OCI-LY7 (cell line): ENCODE measurements around the gene USP48. TPM values are rescaled to one million over a fixed set of nuclear protein-coding genes. Genes with fewer than 3 reads are reported as not detected.

Experiments
- BruUV-seq: library from RNA; stranded (reverse); fragments of 400-500 nt; replicated peaks from 2 replicates; lab custom pipeline; 2021; lab: Mats Ljungman, UMichigan
- CTCF ChIA-PET: fragments of 300-600 bp; sonication (Branson Sonifier 250); formaldehyde crosslinking; loops from one replicate; lab custom pipeline; 2022; ENCODE audit warnings: antibody characterized with exemption; ENCODE audit not compliant: unreplicated experiment; lab: Charles Lee
- POLR2A ChIA-PET: fragments of 300-600 bp; sonication (Branson Sonifier 250); formaldehyde crosslinking; loops from one replicate; lab custom pipeline; 2022; ENCODE audit warnings: antibody characterized with exemption; lab: Charles Lee
- DNase-seq: peaks from one replicate; pipeline ENCODE4 v3.0.0-alpha.2; 2015; ENCODE audit warnings: low spot score
- H2AFZ ChIP-seq: fragments of 200-600 bp; sonication (generic), shearing (Covaris generic); 2 replicates; pipeline ENCODE4 v1.6.1; 2014; ENCODE audit warnings: mild to moderate bottlenecking, antibody characterized with exemption, low read length, moderate library complexity
- H3K27ac ChIP-seq: fragments of 200-600 bp; sonication (generic); 2 replicates; pipeline ENCODE4 v1.5.1; 2014; ENCODE audit warnings: mixed run types, low read depth, mild to moderate bottlenecking, moderate library complexity, low read length, inconsistent platforms; ENCODE audit not compliant: poor library complexity, severe bottlenecking
- H3K36me3 ChIP-seq: fragments of 200-600 bp; sonication (generic); 2 replicates; pipeline ENCODE4 v1.6.1; 2014; ENCODE audit warnings: mild to moderate bottlenecking, antibody characterized with exemption, low read length, moderate library complexity, mixed read lengths; ENCODE audit not compliant: insufficient read depth
- H3K4me1 ChIP-seq: fragments of 200-600 bp; sonication (generic); 2 replicates; pipeline ENCODE4 v1.5.1; 2014; ENCODE audit warnings: mild to moderate bottlenecking, low read length; ENCODE audit not compliant: insufficient read depth, poor library complexity, severe bottlenecking
- H3K4me2 ChIP-seq: fragments of 200-600 bp; sonication (generic); 2 replicates; pipeline ENCODE4 v1.6.1; 2014; ENCODE audit warnings: mild to moderate bottlenecking, low read length
- H3K4me3 ChIP-seq: fragments of 200-600 bp; sonication (generic); 2 replicates; pipeline ENCODE4 v1.5.1; 2014; ENCODE audit warnings: mild to moderate bottlenecking, low read depth, low read length; ENCODE audit not compliant: poor library complexity, severe bottlenecking
- H3K79me2 ChIP-seq: fragments of 200-600 bp; sonication (generic); 2 replicates; pipeline ENCODE4 v1.6.1; 2016; ENCODE audit warnings: low read depth, mild to moderate bottlenecking, low read length, moderate library complexity, mixed read lengths; ENCODE audit not compliant: insufficient read depth
- H3K9me2 ChIP-seq: fragments of 200-600 bp; sonication (generic); 2 replicates; pipeline ENCODE4 v1.6.1; 2016; ENCODE audit warnings: mild to moderate bottlenecking, low read length, mixed read lengths; ENCODE audit not compliant: insufficient read depth
- H3K9me3 ChIP-seq: fragments of 200-600 bp; sonication (generic); 2 replicates; pipeline ENCODE4 v1.6.1; 2014; ENCODE audit warnings: mild to moderate bottlenecking, mixed run types, low read length, mixed read lengths
- H4K20me1 ChIP-seq: fragments of 200-600 bp; sonication (generic); 2 replicates; pipeline ENCODE4 v1.6.1; 2014; ENCODE audit warnings: mild to moderate bottlenecking, antibody characterized with exemption, low read length, moderate library complexity, mixed read lengths; ENCODE audit not compliant: insufficient read depth
- CTCF ChIP-seq: fragments of 200-600 bp; sonication (generic); conservative IDR thresholded peaks from 2 replicates; pipeline ENCODE4 v1.5.1; 2014; ENCODE audit warnings: mild to moderate bottlenecking, antibody characterized with exemption, low read length, moderate library complexity, mixed read lengths
- EZH2phosphoT487 ChIP-seq: fragments of 200-600 bp; sonication (generic); IDR thresholded peaks from 2 replicates; pipeline ENCODE4 v1.6.1; 2018; ENCODE audit warnings: low read depth, borderline replicate concordance, mild to moderate bottlenecking, mixed run types, antibody characterized with exemption, low read length, moderate library complexity, mixed read lengths
- intact Hi-C: fragments of 100-400 bp; cut with micrococcal nuclease; formaldehyde crosslinking; loops from one replicate; pipeline ENCODE4 v1.10.0; 2022; ENCODE audit not compliant: unreplicated experiment
- total RNA-seq, 2 experiments: library from RNA; depleted of rRNA in 1 of 2; stranded (reverse); fragments of >200 nt in 1 of 2; shearing (Covaris generic) in 1 of 2; gene quantifications; 2 replicates each; pipeline ENCODE4 v1.2.3, GENCODE V29; 2014 to 2022

The USP48 gene
- total RNA-seq, 2 experiments from 2014 or later = 45.0 to 98.3 TPM

GRCh38 chr1:21736011-21736410, 46.9 kb downstream of the USP48 start:
- Histone ChIP-seq H3K79me2 (no peaks in the 10 kb centered on the region), H3K9me2 (no peaks in the 10 kb centered on the region), H2AFZ (no peak overlapping the region), H3K4me1 (no peaks in the 10 kb centered on the region), H4K20me1 (no peaks in the 10 kb centered on the region), H3K4me3 (no peak overlapping the region), H3K9me3 (no peaks in the 10 kb centered on the region), H3K27ac (no peak overlapping the region), H3K36me3 (peaks cover 86% of the 10 kb centered on the region), H3K4me2 (no peak overlapping the region)
- no TSS peak for BruUV-seq
- ChIA-PET CTCF (no interaction called here), POLR2A (no interaction called here)
- DNase-seq = no peak
- no peak for TF ChIP-seq CTCF
- no peak for TF ChIP-seq EZH2phosphoT487
- intact Hi-C loops = no loop called here

GRCh38 chr1:21734526-21734925, 48.4 kb downstream of the USP48 start:
- H4K20me1 ChIP-seq = no peaks in the 10 kb centered on the region
- no peak overlapping the region for H3K4me3 ChIP-seq
- no peaks in the 10 kb centered on the region for H3K79me2 ChIP-seq
- H3K9me2 ChIP-seq = no peaks in the 10 kb centered on the region
- no TSS peak for BruUV-seq
- no peak overlapping the region for H3K4me2 ChIP-seq
- peaks cover 83% of the 10 kb centered on the region for H3K36me3 ChIP-seq
- intact Hi-C loops = no loop called here
- POLR2A ChIA-PET = interaction anchor here (0.6 kb wide), 1 partner anchor 45 kb away, joined by 3 read pairs; no protein-coding TSS in a partner anchor
- no peak overlapping the region for H2AFZ ChIP-seq
- no peaks in the 10 kb centered on the region for H3K4me1 ChIP-seq
- H3K27ac ChIP-seq = no peak overlapping the region
- DNase-seq = no peak
- TF ChIP-seq CTCF = no peak
- TF ChIP-seq EZH2phosphoT487 = no peak
- H3K9me3 ChIP-seq = no peaks in the 10 kb centered on the region
- CTCF ChIA-PET = no interaction called here

GRCh38 chr1:21732664-21733063, 50.3 kb downstream of the USP48 start:
- DNase-seq = no peak
- intact Hi-C loops = no loop called here
- ChIA-PET POLR2A (no interaction called here), CTCF (no interaction called here)
- H4K20me1 ChIP-seq = no peaks in the 10 kb centered on the region
- peaks cover 88% of the 10 kb centered on the region for H3K36me3 ChIP-seq
- H3K79me2 ChIP-seq = no peaks in the 10 kb centered on the region
- H3K27ac ChIP-seq = no peak overlapping the region
- no peak overlapping the region for H3K4me3 ChIP-seq
- TF ChIP-seq CTCF (no peak), EZH2phosphoT487 (no peak)
- H3K9me2 ChIP-seq = no peaks in the 10 kb centered on the region
- no peak overlapping the region for H3K4me2 ChIP-seq
- no peaks in the 10 kb centered on the region for H3K4me1 ChIP-seq
- H2AFZ ChIP-seq = no peak overlapping the region
- no TSS peak for BruUV-seq
- H3K9me3 ChIP-seq = no peaks in the 10 kb centered on the region
